PC-3 (cell line): ENCODE data around the gene ARHGAP8. TPM values are rescaled to one million over a fixed set of nuclear protein-coding genes. Genes with fewer than 3 reads are reported as not detected.
"Not testable (repeated sequence)": the region's sequence is repeated elsewhere in the genome, so short reads cannot be mapped to it uniquely, and the experiment has no call there.

ENCODE experiments used
- ATAC-seq: fragments of 200-7000 bp; cut with Tn5 transposase; 2 replicates; pipeline ENCODE4 v1.9.1; 2020; ENCODE audit warnings: mild to moderate bottlenecking, moderate library complexity
- BruUV-seq: library from RNA; stranded (reverse); fragments of 400-500 nt; replicated peaks from 2 replicates; lab custom pipeline; 2021; lab: Mats Ljungman, UMichigan
- CTCF ChIA-PET: fragments of 300-600 bp; sonication (Branson Sonifier 250); formaldehyde crosslinking; loops from one replicate; lab custom pipeline; 2022; ENCODE audit warnings: antibody characterized with exemption; lab: Charles Lee
- POLR2A ChIA-PET: fragments of 300-600 bp; sonication (Branson Sonifier 250); formaldehyde crosslinking; loops from one replicate; lab custom pipeline; 2022; ENCODE audit warnings: antibody characterized with exemption; ENCODE audit not compliant: unreplicated experiment; lab: Charles Lee
- DNase-seq: peaks from one replicate; pipeline ENCODE4 v3.0.0-alpha.2; 2015
- H2AFZ ChIP-seq: fragments of 300-600 bp; sonication (generic); 2 replicates; pipeline ENCODE4 v1.6.0; 2016; ENCODE audit warnings: antibody characterized with exemption, low read length
- H3F3A ChIP-seq: fragments of 300-600 bp; sonication (generic); one replicate; pipeline ENCODE4 v1.6.0; 2017; ENCODE audit warnings: antibody characterized with exemption, low read length, control low read depth, mild to moderate bottlenecking; ENCODE audit not compliant: unreplicated experiment
- H3K27ac ChIP-seq: fragments of 300-600 bp; sonication (generic); 2 replicates; pipeline ENCODE4 v1.5.1; 2016; ENCODE audit warnings: mild to moderate bottlenecking, low read length
- H3K27me3 ChIP-seq: fragments of 300-600 bp; sonication (generic); 2 replicates; pipeline ENCODE4 v1.6.1; 2016; ENCODE audit warnings: low read length, mixed read lengths
- H3K36me3 ChIP-seq: fragments of 300-600 bp; sonication (generic); 2 replicates; pipeline ENCODE4 v1.6.1; 2016; ENCODE audit warnings: low read depth, mixed run types, low read length, mixed read lengths
- H3K4me1 ChIP-seq: fragments of 300-600 bp; sonication (generic); 2 replicates; pipeline ENCODE4 v1.5.1; 2016; ENCODE audit warnings: low read length; ENCODE audit not compliant: insufficient read depth
- H3K4me2 ChIP-seq: fragments of 300-600 bp; sonication (generic); 2 replicates; pipeline ENCODE4 v1.6.0; 2016; ENCODE audit warnings: low read length
- H3K4me3 ChIP-seq: fragments of 300-600 bp; sonication (generic); 2 replicates; pipeline ENCODE4 v1.5.1; 2016; ENCODE audit warnings: mild to moderate bottlenecking, low read length, mixed read lengths
- H3K79me2 ChIP-seq: fragments of 300-600 bp; sonication (generic); 2 replicates; pipeline ENCODE4 v1.6.1; 2017; ENCODE audit warnings: low read length, mixed read lengths
- H3K9ac ChIP-seq: fragments of 300-600 bp; sonication (generic); 2 replicates; pipeline ENCODE4 v1.6.0; 2016; ENCODE audit warnings: mild to moderate bottlenecking, low read length
- H3K9me2 ChIP-seq: fragments of 300-600 bp; sonication (generic); replicated peaks from 2 replicates; pipeline ENCODE4 v1.6.1; 2016; ENCODE audit warnings: mixed run types, low read length, mixed read lengths
- H3K9me3 ChIP-seq: fragments of 300-600 bp; sonication (generic); 2 replicates; pipeline ENCODE4 v1.6.1; 2016; ENCODE audit warnings: low read length, mixed read lengths
- H4K20me1 ChIP-seq: fragments of 300-600 bp; sonication (generic); 2 replicates; pipeline ENCODE4 v1.6.1; 2016; ENCODE audit warnings: low read length, mixed read lengths
- CTCF ChIP-seq: fragments of 300-600 bp; sonication (generic); conservative IDR thresholded peaks from 2 replicates; pipeline ENCODE4 v1.5.1; 2017; ENCODE audit warnings: antibody characterized with exemption, low read depth, mild to moderate bottlenecking, low read length
- EZH2 ChIP-seq: fragments of 300-600 bp; sonication (generic); IDR thresholded peaks from one replicate; pipeline ENCODE4 v1.6.1; 2017; ENCODE audit warnings: antibody characterized with exemption, mild to moderate bottlenecking, low read length; ENCODE audit not compliant: unreplicated experiment
- EZH2phosphoT487 ChIP-seq: fragments of 300-600 bp; sonication (generic); IDR thresholded peaks from 2 replicates; pipeline ENCODE4 v1.6.1; 2018; ENCODE audit warnings: mild to moderate bottlenecking, antibody characterized with exemption, low read length, borderline replicate concordance
- intact Hi-C: fragments of 100-400 bp; cut with micrococcal nuclease; formaldehyde crosslinking; loops from 2 replicates; pipeline ENCODE4 v1.9.0; 2023
- total RNA-seq: library from RNA; depleted of rRNA; stranded (reverse); fragments of >200 nt; gene quantifications from 2 replicates; pipeline ENCODE4 v1.2.3, GENCODE V29; 2014

ARHGAP8 gene
- total RNA-seq, 1 experiment from 2014 or later: 30.9 TPM

- BruUV-seq: no TSS peak
- ChIA-PET CTCF (no interaction called here), POLR2A (no interaction called here)
- no peak overlapping the region for H3K4me3 ChIP-seq
- no peak overlapping the region for H2AFZ ChIP-seq
- ATAC-seq: no peak
- no peaks in the 10 kb centered on the region for H3K4me1 ChIP-seq
- no peaks in the 10 kb centered on the region for H4K20me1 ChIP-seq
- H3K4me2 ChIP-seq: no peak overlapping the region
- no peaks in the 10 kb centered on the region for H3K9me2 ChIP-seq
- intact Hi-C loops: no loop called here
- no peak overlapping the region for H3K9ac ChIP-seq
- DNase-seq: no peak
- no peaks in the 10 kb centered on the region for H3K79me2 ChIP-seq
- H3K36me3 ChIP-seq: no peaks in the 10 kb centered on the region
- H3K27me3 ChIP-seq: no peaks in the 10 kb centered on the region
- H3F3A ChIP-seq: no peaks in the 10 kb centered on the region
- no peaks in the 10 kb centered on the region for H3K9me3 ChIP-seq
- no peak overlapping the region for H3K27ac ChIP-seq
- TF ChIP-seq CTCF: no peak
- no peak for TF ChIP-seq EZH2
- TF ChIP-seq EZH2phosphoT487: no peak
Measured at GRCh38 chr22:44848791-44849420, 96.5 kb downstream of the ARHGAP8 start.

DNA sequence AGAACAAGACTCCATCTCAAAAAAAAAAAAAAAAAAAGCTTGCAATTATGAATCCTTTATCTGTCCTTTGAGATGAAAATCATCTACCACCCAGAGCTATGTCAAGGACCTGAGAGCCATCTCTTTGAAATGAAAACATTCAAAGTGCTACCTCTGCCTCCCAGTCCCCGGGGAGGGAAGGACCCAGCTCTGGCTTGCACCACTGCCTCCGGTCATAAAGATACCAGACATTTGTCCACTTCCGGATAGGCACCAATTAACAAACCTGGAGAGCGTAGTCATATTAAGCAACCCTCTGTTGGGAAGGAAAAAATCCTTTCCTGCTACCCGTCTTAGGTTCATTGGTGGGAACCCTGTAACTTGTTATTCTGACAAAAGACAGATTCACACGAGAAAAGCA, 98.6 kb downstream of the ARHGAP8 start:
- no peak overlapping the region for H3K4me3 ChIP-seq
- H4K20me1 ChIP-seq: no peaks in the 10 kb centered on the region
- no TSS peak for BruUV-seq
- ChIA-PET CTCF (no interaction called here), POLR2A (no interaction called here)
- no peaks in the 10 kb centered on the region for H3K27me3 ChIP-seq
- H3K4me1 ChIP-seq: no peaks in the 10 kb centered on the region
- no peaks in the 10 kb centered on the region for H3K79me2 ChIP-seq
- no peak overlapping the region for H3K4me2 ChIP-seq
- no peaks in the 10 kb centered on the region for H3K36me3 ChIP-seq
- no peak overlapping the region for H3K9ac ChIP-seq
- TF ChIP-seq EZH2: no peak
- no peak for TF ChIP-seq CTCF
- no peak for TF ChIP-seq EZH2phosphoT487
- no peak overlapping the region for H2AFZ ChIP-seq
- ATAC-seq (no peak), DNase-seq (no peak)
- intact Hi-C loops: no loop called here
- H3K9me3 ChIP-seq: no peaks in the 10 kb centered on the region
- H3K9me2 ChIP-seq: no peaks in the 10 kb centered on the region
- no peaks in the 10 kb centered on the region for H3F3A ChIP-seq
- no peak overlapping the region for H3K27ac ChIP-seq

DNA sequence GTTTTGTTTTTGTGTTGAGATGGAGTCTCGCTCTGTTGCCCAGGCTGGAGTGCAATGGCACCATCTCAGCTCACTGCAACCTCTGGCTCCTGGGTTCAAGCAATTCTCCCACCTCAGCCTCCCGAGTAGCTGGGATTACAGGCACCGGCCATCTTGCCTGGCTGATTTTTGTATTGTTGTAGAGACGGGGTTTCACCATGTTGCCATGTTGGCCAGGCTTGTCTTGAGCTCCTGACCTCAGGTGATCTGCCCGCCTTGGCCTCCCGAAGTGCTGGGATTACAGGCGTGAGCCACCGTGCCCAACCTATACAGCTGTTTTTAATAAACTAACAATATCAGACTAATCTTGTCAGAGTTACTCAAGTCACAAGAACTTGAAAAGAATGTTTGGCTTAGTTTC, 102.3 kb downstream of the ARHGAP8 start:
- not testable (repeated sequence) for ATAC-seq, BruUV-seq, H4K20me1 ChIP-seq

More for the DNA sequence above, 102.3 kb downstream of the ARHGAP8 start:
- H3K9ac ChIP-seq, intact Hi-C loops, H2AFZ ChIP-seq, H3K4me1 ChIP-seq, H3K27me3 ChIP-seq, H3K4me2 ChIP-seq, POLR2A ChIA-PET, H3F3A ChIP-seq, H3K4me3 ChIP-seq, CTCF ChIA-PET, H3K36me3 ChIP-seq, DNase-seq, H3K79me2 ChIP-seq, H3K9me3 ChIP-seq, H3K9me2 ChIP-seq: not testable (repeated sequence)
- peak overlapping the region; percentile 28; the same call in 1 of the 2 replicates for H3K27ac ChIP-seq
